GDM1 (cell line): ENCODE measurements around the gene TLK1.

ENCODE experiments used
- DNase-seq: peaks from one replicate; lab custom pipeline; 2025; lab: John Stamatoyannopoulos, UW

Gene TLK1

DNA sequence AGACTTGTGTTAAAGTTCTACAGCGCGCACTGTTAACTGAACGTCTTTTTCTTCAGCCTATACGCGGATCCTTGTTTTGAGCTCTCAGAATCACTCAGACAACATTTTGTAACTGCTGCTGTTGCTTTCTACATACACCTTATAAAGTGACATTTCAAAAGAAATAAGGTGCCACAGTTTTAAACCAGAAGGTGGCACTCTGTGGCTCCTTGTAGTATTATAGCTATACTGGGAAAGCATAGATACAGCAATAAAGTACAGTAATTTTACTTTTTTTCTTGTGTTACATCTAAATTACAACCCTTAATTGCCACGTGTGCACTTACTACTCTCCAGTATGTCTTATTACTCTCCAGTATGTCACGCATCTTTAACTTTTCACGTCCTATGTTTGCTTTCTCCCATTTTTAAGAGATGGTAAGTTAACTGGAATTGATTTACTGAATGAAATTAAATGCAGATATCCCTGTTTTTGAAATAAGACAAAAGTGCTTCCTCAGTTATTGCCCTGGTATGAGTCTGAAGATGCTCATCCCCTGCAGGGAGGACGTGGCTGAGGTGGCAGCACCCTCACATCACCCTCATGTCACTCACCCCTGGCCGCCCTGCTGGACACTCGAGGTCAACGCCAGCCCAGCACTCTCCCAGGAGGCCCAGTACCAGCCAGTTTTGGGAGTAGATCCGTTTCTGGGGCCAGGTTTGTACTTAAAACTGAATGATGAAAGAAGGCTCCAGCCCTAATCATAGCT, 193.9 kb downstream of the TLK1 start:
- no peak for DNase-seq

DNA sequence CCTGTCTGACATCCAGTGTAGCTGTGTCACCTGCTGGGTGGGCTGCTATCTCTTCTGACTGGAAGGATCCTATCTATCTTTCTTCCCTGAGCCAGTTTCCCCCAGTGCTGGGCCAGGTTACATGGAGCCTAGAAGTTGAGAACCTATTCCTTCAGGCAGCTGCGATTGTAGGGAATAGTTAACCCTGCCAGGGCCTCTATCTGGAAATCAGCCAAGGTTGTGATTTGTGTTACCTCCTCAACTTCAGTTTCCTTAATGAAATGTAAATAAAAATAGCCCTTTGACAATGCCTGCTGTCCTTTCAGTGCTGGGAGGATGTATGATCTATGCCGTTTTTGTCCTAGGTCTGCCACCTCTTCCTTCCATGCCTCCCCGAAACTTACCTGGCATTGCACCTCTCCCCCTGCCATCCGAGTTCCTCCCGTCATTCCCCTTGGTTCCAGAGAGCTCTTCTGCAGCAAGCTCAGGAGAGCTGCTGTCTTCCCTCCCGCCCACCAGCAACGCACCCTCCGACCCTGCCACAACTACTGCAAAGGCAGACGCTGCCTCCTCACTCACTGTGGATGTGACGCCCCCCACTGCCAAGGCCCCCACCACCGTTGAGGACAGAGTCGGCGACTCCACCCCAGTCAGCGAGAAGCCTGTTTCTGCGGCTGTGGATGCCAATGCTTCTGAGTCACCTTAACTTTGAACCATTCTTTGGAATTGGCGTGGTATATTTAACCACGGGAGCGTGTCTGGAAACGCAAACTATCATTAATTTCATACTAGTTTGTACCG, 195.1 kb downstream of the TLK1 start:
- DNase-seq, result no peak

DNA sequence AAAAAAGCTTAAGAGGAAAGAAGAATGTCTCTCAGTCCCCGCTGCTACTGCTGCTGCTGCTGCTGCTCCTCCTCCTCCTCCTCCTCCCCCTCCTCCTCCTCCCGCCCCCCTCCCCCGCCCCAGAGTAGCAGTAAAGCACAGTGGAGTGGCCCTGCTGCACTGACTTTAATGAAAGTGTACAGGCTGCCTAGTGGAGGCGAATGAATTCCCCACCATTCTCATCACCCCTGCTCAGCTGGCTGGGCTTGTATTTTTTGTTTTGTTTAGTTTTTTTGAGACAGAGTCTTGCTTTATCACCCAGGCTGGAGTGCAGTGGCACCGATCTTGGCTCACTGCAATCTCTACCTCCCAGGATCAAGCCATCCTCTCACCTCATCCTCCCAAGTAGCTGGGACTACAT, 197.3 kb downstream of the TLK1 start:
- no peak for DNase-seq

DNA sequence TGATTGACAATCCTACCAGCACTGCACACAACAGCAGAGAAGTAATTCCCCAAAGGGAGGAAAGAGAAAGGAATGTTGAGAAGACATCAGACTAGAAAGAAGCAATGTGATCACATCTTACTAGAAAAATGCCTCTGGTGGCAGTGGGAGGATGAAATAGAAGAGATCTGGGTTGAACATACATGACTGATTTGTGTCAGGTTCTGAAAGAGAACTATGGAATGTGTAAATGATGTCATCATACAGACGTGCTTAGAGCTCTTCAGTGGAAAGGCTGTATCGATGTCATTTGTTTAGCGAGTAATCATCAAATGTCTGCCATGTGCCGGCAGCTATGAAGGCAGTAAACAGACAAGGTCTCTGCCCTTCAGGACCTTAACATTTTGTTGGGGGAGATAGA, 206.8 kb downstream of the TLK1 start:
- DNase-seq, result no peak

DNA sequence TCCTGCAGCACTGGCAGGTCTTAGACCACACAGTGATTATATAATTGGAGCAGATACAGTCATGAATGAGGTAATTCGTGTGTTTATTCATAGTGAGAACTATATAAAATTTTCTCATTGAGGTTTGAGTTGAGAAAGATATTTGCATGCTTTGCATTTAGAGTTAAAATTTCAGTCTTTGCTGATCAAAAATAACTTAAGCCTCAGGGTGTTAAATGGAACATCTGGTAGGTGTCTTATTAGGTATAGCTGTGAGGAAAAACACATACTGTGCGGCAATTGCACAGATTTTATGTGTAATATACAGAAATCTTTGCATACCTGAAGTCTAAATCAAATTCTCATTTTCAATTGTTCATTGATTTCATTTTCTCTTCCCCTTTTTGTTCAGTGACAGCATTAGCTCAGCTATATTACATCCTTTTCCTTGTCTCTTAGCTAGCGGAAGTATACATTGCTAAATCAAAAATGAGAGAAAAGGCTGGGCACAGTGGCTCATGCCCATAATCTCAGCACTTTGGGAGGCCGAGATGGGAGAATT, 210.4 kb downstream of the TLK1 start:
- no peak for DNase-seq

DNA sequence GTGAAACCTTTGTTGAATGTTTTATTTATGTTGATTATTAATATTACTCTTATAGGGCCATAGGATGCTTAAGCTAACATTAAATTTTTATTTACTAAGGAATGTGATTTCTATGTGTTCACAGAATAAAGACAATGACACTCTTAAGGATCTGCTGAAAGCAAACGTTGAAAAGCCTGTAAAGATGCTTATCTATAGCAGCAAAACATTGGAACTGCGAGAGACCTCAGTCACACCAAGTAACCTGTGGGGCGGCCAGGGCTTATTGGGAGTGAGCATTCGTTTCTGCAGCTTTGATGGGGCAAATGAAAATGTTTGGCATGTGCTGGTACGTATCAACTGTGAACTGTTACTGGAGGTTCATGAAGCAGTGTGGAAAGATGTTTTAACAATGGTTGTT, 211.3 kb downstream of the TLK1 start:
- DNase-seq, result no peak

DNA sequence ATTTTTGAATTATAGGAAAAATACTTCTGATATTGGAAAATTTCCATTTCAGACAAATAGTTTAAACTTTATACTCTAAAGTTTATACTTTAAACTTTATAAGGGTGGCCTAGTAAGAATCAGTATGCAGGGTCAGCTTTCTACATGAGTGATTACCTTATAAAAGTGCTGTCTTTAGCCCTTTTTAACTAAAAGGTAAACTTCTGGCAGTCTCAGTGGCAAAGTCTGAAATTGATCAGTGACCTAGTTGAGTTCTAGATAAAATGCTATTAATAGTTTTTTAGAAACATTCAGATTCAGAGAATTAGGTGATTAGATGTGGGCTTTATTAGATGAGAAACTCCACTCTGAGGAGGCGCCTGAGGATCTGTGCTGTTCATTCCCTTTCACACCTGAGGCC, 216.1 kb downstream of the TLK1 start:
- no peak for DNase-seq

DNA sequence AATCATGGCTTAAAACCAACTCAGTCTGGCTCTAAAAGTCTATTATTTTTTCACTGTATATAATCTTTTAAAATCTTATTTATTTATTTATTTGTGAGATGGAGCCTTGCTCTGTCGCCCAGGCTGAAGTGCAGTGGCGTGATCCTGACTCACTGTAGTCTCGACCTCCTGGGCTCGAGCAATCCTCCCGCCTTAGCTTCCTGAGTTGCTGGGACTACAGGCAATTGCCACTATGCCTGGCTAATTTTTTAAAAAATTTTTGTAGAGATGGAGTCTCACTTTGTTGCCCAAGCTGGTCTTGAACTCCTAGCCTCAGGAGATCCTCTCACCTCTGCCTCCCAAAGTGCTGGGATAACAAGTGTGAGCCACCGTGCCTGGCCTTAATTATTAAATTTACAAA, 217.1 kb downstream of the TLK1 start:
- DNase-seq, result no peak

DNA sequence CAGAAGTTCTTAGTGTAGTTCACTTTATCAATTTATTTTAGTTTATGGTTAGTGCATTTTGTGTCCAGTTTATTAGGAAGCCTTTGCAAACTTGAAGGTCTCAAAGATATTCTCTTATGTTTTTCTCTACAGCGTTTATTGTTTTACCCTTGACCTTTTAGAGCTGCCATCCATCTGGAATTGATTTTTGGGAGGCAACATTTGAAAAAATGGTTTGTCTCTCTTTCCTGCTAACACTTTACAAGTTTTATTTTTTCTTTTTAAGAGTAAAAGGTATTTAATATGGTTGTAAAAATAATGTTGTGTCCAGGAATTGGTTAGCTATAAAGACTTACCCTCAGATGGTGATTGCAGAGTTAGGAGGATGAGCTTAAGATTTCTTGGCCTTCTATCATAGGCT, 217.7 kb downstream of the TLK1 start:
- DNase-seq, result no peak

DNA sequence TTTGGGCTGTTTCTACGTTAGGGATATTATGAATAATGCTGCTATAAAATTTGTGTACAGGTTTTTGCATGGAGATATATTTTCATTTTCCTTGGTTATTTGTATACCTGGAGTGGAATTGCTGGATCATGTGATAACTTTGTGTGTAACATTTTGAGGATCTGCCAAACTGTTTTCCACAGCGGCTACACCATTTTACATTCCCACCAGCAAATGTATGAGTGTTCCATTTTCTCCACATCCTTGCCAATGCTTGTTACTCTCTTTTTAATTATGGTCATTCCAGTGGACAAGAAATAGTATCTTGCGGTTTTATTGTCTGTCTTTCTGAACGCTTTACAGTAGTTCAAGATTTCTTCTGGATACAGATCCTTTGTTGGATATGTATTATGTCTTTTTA, 218.1 kb downstream of the TLK1 start:
- DNase-seq, result no peak
